Tibial artery (tissue), 4 donors: Measurements from ENCODE around the gene NCCRP1.

Experiments used
- DNase-seq, 2 donors: peaks; one replicate each; pipeline ENCODE4 v3.0.0-alpha.2; 2019
- H3K27ac ChIP-seq, 2 donors: fragments of 200-600 bp; sonication (generic) in 1 of 2; 1 replicate in 1 of 2; 2 replicates in 1 of 2; pipeline ENCODE4 v1.5.1; 2018 to 2019; ENCODE audit warnings: mild to moderate bottlenecking in 1 of 2
- H3K27me3 ChIP-seq, 2 donors: fragments of 200-600 bp; sonication (generic) in 1 of 2; one replicate each; pipeline versions ENCODE4 v1.5.1 to v1.6.0; 2016 to 2019
- H3K36me3 ChIP-seq, 3 donors: fragments of 200-600 bp; sonication (generic) in 2 of 3; one replicate each; pipeline ENCODE4 v1.5.1; 2016 to 2019; ENCODE audit warnings: mild to moderate bottlenecking in 2 of 3
- H3K4me1 ChIP-seq, 4 donors: fragments of 200-600 bp; sonication (generic) in 2 of 4; 1 replicate in 3 of 4; 2 replicates in 1 of 4; pipeline ENCODE4 v1.5.1; 2016 to 2019
- H3K4me3 ChIP-seq, 2 donors: fragments of 200-600 bp; sonication (generic) in 1 of 2; 1 replicate in 1 of 2; 2 replicates in 1 of 2; pipeline ENCODE4 v1.5.1; 2018 to 2019; ENCODE audit warnings: mild to moderate bottlenecking in 2 of 2
- H3K9me3 ChIP-seq, 3 donors: fragments of 200-600 bp; sonication (generic) in 1 of 3; one replicate each; pipeline ENCODE4 v1.5.1; 2016 to 2019
- CTCF ChIP-seq, 2 experiments: fragments of 200-600 bp in 1 of 2; fragments of 450-650 bp in 1 of 2; IDR thresholded peaks; one replicate each; pipeline ENCODE4 v1.5.1; 2017 to 2019; ENCODE audit warnings: antibody characterized with exemption in 2 of 2, mild to moderate bottlenecking in 1 of 2, moderate library complexity in 1 of 2
- intact Hi-C: fragments of 100-400 bp; cut with DNase I; formaldehyde crosslinking; loops from one replicate; pipeline ENCODE4 v1.15.0; 2023; ENCODE audit warnings: low total_unique reads

Gene NCCRP1

GRCh38 chr19:39206122-39206521 is 9.4 kb downstream of the NCCRP1 start:
- no peaks in the 10 kb centered on the region for H3K36me3 ChIP-seq
- intact Hi-C loops = no loop called here
- DNase-seq = no peak
- no peaks in the 10 kb centered on the region for H3K4me1 ChIP-seq
- no peak overlapping the region for H3K27ac ChIP-seq
- peaks cover 0 to 63% of the 10 kb centered on the region in 2 donors for H3K27me3 ChIP-seq
- no peak for TF ChIP-seq CTCF (IDR thresholded peaks at IDR 0.05)
- no peak overlapping the region for H3K4me3 ChIP-seq
- no peaks in the 10 kb centered on the region for H3K9me3 ChIP-seq

GRCh38 chr19:39207293-39207836 is 10.6 kb downstream of the NCCRP1 start:
- H3K36me3 ChIP-seq = no peaks in the 10 kb centered on the region
- no peak overlapping the region for H3K27ac ChIP-seq
- intact Hi-C loops = no loop called here
- H3K4me1 ChIP-seq = no peaks in the 10 kb centered on the region
- no peak overlapping the region for H3K4me3 ChIP-seq
- no peak for DNase-seq
- no peak for TF ChIP-seq CTCF (IDR thresholded peaks at IDR 0.05)
- peaks cover 0 to 61% of the 10 kb centered on the region in 2 donors for H3K27me3 ChIP-seq
- H3K9me3 ChIP-seq = no peaks in the 10 kb centered on the region

- no peak overlapping the region for H3K27ac ChIP-seq
- DNase-seq = no peak
- no peak for TF ChIP-seq CTCF (IDR thresholded peaks at IDR 0.05)
- H3K27me3 ChIP-seq = peaks cover 0 to 53% of the 10 kb centered on the region in 2 donors
- H3K4me1 ChIP-seq = no peaks in the 10 kb centered on the region
- H3K9me3 ChIP-seq = no peaks in the 10 kb centered on the region
- H3K4me3 ChIP-seq = no peak overlapping the region
- H3K36me3 ChIP-seq = no peaks in the 10 kb centered on the region
- intact Hi-C loops = no loop called here
Observed at GRCh38 chr19:39208175-39208795, 11.5 kb downstream of the NCCRP1 start.

DNA sequence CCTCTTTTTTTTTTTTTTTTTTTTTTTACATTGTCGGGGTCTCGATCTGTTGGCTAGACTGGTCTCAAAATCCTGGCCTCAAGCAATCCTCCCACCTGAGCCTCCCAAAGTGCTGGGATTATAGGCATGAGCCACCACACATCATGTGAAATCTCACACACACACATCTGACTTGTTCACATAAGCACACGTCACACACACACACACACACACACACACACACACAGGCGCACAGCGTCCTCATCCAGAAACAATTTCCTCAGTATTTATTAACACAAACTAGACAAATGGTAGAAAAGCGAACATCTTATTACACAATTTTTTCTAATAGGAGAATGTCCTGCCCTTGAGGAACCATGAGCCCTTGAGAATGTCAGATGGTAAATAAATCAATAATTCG is 12.4 kb downstream of the NCCRP1 start:
- Histone ChIP-seq H3K27ac (no peak overlapping the region), H3K4me1 (no peaks in the 10 kb centered on the region), H3K27me3 (peaks cover 0 to 44% of the 10 kb centered on the region in 2 donors), H3K36me3 (no peaks in the 10 kb centered on the region), H3K9me3 (no peaks in the 10 kb centered on the region), H3K4me3 (no peak overlapping the region)
- DNase-seq = no peak
- no peak for TF ChIP-seq CTCF (IDR thresholded peaks at IDR 0.05)
- intact Hi-C loops = no loop called here

- Histone ChIP-seq H3K27me3 (peaks cover 0 to 46% of the 10 kb centered on the region in 2 donors), H3K9me3 (peaks cover 0 to 18% (median 15%) of the 10 kb centered on the region in 3 donors), H3K36me3 (no peaks in the 10 kb centered on the region), H3K27ac (no peak overlapping the region), H3K4me1 (no peaks in the 10 kb centered on the region), H3K4me3 (no peak overlapping the region)
- TF ChIP-seq CTCF (IDR thresholded peaks at IDR 0.05) = no peak
- DNase-seq = no peak
- intact Hi-C loops = no loop called here
Observed at GRCh38 chr19:39211731-39212374, 15.1 kb downstream of the NCCRP1 start.
